Memory B cell (primary cell): ENCODE data around the gene KRT12.
A peak's percentile ranks its signal among the peaks of the same experiment; 100 is the strongest.

Source experiments
- ATAC-seq: fragments of 150-1000 bp; cut with Tn5 transposase; 2 replicates; pipeline ENCODE4 v1.10.0; 2021; ENCODE audit warnings: low read depth, mild to moderate bottlenecking, moderate library complexity
- DNase-seq, 2 donors: peaks; one replicate each; pipeline ENCODE4 v3.0.0; 2022; ENCODE audit warnings: low spot score in 2 of 2
- H3K27ac Mint-ChIP-seq: one replicate; pipeline ENCODE4 v1.8.0; 2022; ENCODE audit warnings: mild to moderate bottlenecking, moderate library complexity, mixed read lengths
- H3K27me3 Mint-ChIP-seq: one replicate; pipeline ENCODE4 v1.8.0; 2022; ENCODE audit warnings: mixed read lengths
- H3K36me3 Mint-ChIP-seq: one replicate; pipeline ENCODE4 v1.8.0; 2022; ENCODE audit warnings: mild to moderate bottlenecking, mixed read lengths
- H3K4me1 Mint-ChIP-seq: one replicate; pipeline ENCODE4 v1.8.0; 2022; ENCODE audit warnings: mixed read lengths
- H3K4me3 Mint-ChIP-seq: one replicate; pipeline ENCODE4 v1.8.0; 2022; ENCODE audit warnings: mild to moderate bottlenecking, moderate library complexity, mixed read lengths
- H3K9me3 Mint-ChIP-seq: one replicate; pipeline ENCODE4 v1.8.0; 2022; ENCODE audit warnings: mixed read lengths

Gene KRT12

GRCh38 chr17:40866838-40867237 lies at the start of gene KRT12:
Gene KRT12 (minus strand): TSS chr17:40867223. CDS start chr17:40867186, 37 bp downstream.
- Mint-ChIP-seq H3K27ac (no peak within 1 kb of the TSS), H3K36me3 (no peaks in the 10 kb centered on the region), H3K4me3 (no peak within 1 kb of the TSS), H3K27me3 (peaks cover 9% of the 10 kb centered on the region), H3K9me3 (no peaks in the 10 kb centered on the region), H3K4me1 (no peaks in the 10 kb centered on the region)
- ATAC-seq (no peak), DNase-seq (no peak)

GRCh38 chr17:40916366-40916765 lies 49.3 kb upstream of the KRT12 start:
- peaks cover 4% of the 10 kb centered on the region for H3K4me1 Mint-ChIP-seq
- no peak overlapping the region for H3K27ac Mint-ChIP-seq
- H3K4me3 Mint-ChIP-seq: no peak overlapping the region
- H3K9me3 Mint-ChIP-seq: no peaks in the 10 kb centered on the region
- no peak for DNase-seq
- no peak for ATAC-seq
- H3K27me3 Mint-ChIP-seq: peaks cover 6% of the 10 kb centered on the region
- no peaks in the 10 kb centered on the region for H3K36me3 Mint-ChIP-seq

- Mint-ChIP-seq H3K9me3 (no peaks in the 10 kb centered on the region), H3K27me3 (peaks cover 5% of the 10 kb centered on the region), H3K4me1 (peaks cover 4% of the 10 kb centered on the region), H3K36me3 (no peaks in the 10 kb centered on the region), H3K27ac (no peak overlapping the region), H3K4me3 (no peak overlapping the region)
- DNase-seq (no peak), ATAC-seq (peak; percentile 32)
These were observed 48.8 kb upstream of the KRT12 start for GRCh38 chr17:40915721-40916256.

- peaks cover 5% of the 10 kb centered on the region for H3K27me3 Mint-ChIP-seq
- H3K36me3 Mint-ChIP-seq: no peaks in the 10 kb centered on the region
- DNase-seq (no peak), ATAC-seq (no peak)
- no peak overlapping the region for H3K4me3 Mint-ChIP-seq
- no peaks in the 10 kb centered on the region for H3K9me3 Mint-ChIP-seq
- no peak overlapping the region for H3K27ac Mint-ChIP-seq
- peaks cover 4% of the 10 kb centered on the region for H3K4me1 Mint-ChIP-seq
These were observed 48.2 kb upstream of the KRT12 start for GRCh38 chr17:40915199-40915661.

GRCh38 chr17:40914075-40914855 lies 47.2 kb upstream of the KRT12 start:
- H3K27me3 Mint-ChIP-seq: peaks cover 5% of the 10 kb centered on the region
- ATAC-seq: no peak
- H3K4me1 Mint-ChIP-seq: peaks cover 4% of the 10 kb centered on the region
- DNase-seq: no peak
- no peaks in the 10 kb centered on the region for H3K36me3 Mint-ChIP-seq
- no peak overlapping the region for H3K27ac Mint-ChIP-seq
- H3K4me3 Mint-ChIP-seq: no peak overlapping the region
- H3K9me3 Mint-ChIP-seq: no peaks in the 10 kb centered on the region

GRCh38 chr17:40912486-40913210 lies 45.6 kb upstream of the KRT12 start:
- H3K4me3 Mint-ChIP-seq: no peak overlapping the region
- no peaks in the 10 kb centered on the region for H3K9me3 Mint-ChIP-seq
- no peak for ATAC-seq
- H3K27ac Mint-ChIP-seq: no peak overlapping the region
- H3K27me3 Mint-ChIP-seq: peaks cover 11% of the 10 kb centered on the region
- no peaks in the 10 kb centered on the region for H3K36me3 Mint-ChIP-seq
- no peak for DNase-seq
- peaks cover 4% of the 10 kb centered on the region for H3K4me1 Mint-ChIP-seq

GRCh38 chr17:40910441-40910841 lies 43.4 kb upstream of the KRT12 start:
- no peaks in the 10 kb centered on the region for H3K4me1 Mint-ChIP-seq
- peaks cover 23% of the 10 kb centered on the region for H3K27me3 Mint-ChIP-seq
- H3K27ac Mint-ChIP-seq: no peak overlapping the region
- H3K36me3 Mint-ChIP-seq: no peaks in the 10 kb centered on the region
- no peaks in the 10 kb centered on the region for H3K9me3 Mint-ChIP-seq
- no peak for ATAC-seq
- no peak overlapping the region for H3K4me3 Mint-ChIP-seq
- no peak for DNase-seq

- Mint-ChIP-seq H3K27ac (no peak overlapping the region), H3K36me3 (no peaks in the 10 kb centered on the region), H3K4me1 (no peaks in the 10 kb centered on the region), H3K4me3 (no peak overlapping the region), H3K27me3 (peaks cover 25% of the 10 kb centered on the region), H3K9me3 (no peaks in the 10 kb centered on the region)
- ATAC-seq (no peak), DNase-seq (no peak)
These were observed 42.7 kb upstream of the KRT12 start for GRCh38 chr17:40909755-40910154.

GRCh38 chr17:40909351-40909750 lies 42.3 kb upstream of the KRT12 start:
- DNase-seq (peak; percentile 41 to 50), ATAC-seq (peak; percentile 75)
- Mint-ChIP-seq H3K27ac (no peak overlapping the region), H3K4me1 (no peaks in the 10 kb centered on the region), H3K9me3 (no peaks in the 10 kb centered on the region), H3K36me3 (no peaks in the 10 kb centered on the region), H3K4me3 (no peak overlapping the region), H3K27me3 (peaks cover 28% of the 10 kb centered on the region)

GRCh38 chr17:40906613-40907012 lies 39.6 kb upstream of the KRT12 start:
- H3K27me3 Mint-ChIP-seq: peaks cover 25% of the 10 kb centered on the region
- H3K36me3 Mint-ChIP-seq: no peaks in the 10 kb centered on the region
- H3K4me1 Mint-ChIP-seq: peaks cover 4% of the 10 kb centered on the region
- H3K9me3 Mint-ChIP-seq: no peaks in the 10 kb centered on the region
- no peak for DNase-seq
- ATAC-seq: no peak
- no peak overlapping the region for H3K27ac Mint-ChIP-seq
- no peak overlapping the region for H3K4me3 Mint-ChIP-seq

GRCh38 chr17:40905370-40905769 lies 38.3 kb upstream of the KRT12 start:
- no peak overlapping the region for H3K4me3 Mint-ChIP-seq
- peaks cover 29% of the 10 kb centered on the region for H3K27me3 Mint-ChIP-seq
- ATAC-seq: no peak
- H3K9me3 Mint-ChIP-seq: no peaks in the 10 kb centered on the region
- DNase-seq: no peak
- H3K36me3 Mint-ChIP-seq: no peaks in the 10 kb centered on the region
- H3K4me1 Mint-ChIP-seq: peaks cover 4% of the 10 kb centered on the region
- no peak overlapping the region for H3K27ac Mint-ChIP-seq

GRCh38 chr17:40903129-40903847 lies 36.3 kb upstream of the KRT12 start:
- no peaks in the 10 kb centered on the region for H3K9me3 Mint-ChIP-seq
- H3K36me3 Mint-ChIP-seq: no peaks in the 10 kb centered on the region
- no peak for DNase-seq
- no peak overlapping the region for H3K4me3 Mint-ChIP-seq
- H3K4me1 Mint-ChIP-seq: peaks cover 4% of the 10 kb centered on the region
- ATAC-seq: no peak
- no peak overlapping the region for H3K27ac Mint-ChIP-seq
- H3K27me3 Mint-ChIP-seq: peaks cover 25% of the 10 kb centered on the region

GRCh38 chr17:40902498-40902897 lies 35.5 kb upstream of the KRT12 start:
- Mint-ChIP-seq H3K4me3 (no peak overlapping the region), H3K4me1 (peaks cover 4% of the 10 kb centered on the region), H3K27me3 (peaks cover 23% of the 10 kb centered on the region), H3K36me3 (no peaks in the 10 kb centered on the region), H3K27ac (no peak overlapping the region), H3K9me3 (no peaks in the 10 kb centered on the region)
- ATAC-seq (no peak), DNase-seq (no peak)

GRCh38 chr17:40901981-40902474 lies 35.0 kb upstream of the KRT12 start:
- ATAC-seq (no peak), DNase-seq (no peak)
- no peaks in the 10 kb centered on the region for H3K36me3 Mint-ChIP-seq
- H3K9me3 Mint-ChIP-seq: no peaks in the 10 kb centered on the region
- H3K4me3 Mint-ChIP-seq: no peak overlapping the region
- H3K27ac Mint-ChIP-seq: no peak overlapping the region
- H3K27me3 Mint-ChIP-seq: peaks cover 21% of the 10 kb centered on the region
- peaks cover 4% of the 10 kb centered on the region for H3K4me1 Mint-ChIP-seq
